DMS 273 (cell line): ENCODE results near the gene C1orf198.

Experiments used
- DNase-seq: peaks from one replicate; lab custom pipeline; 2025; ENCODE audit not compliant: unreplicated experiment; lab: John Stamatoyannopoulos, UW

C1orf198 gene

GRCh38 chr1:230812568-230812967 lies 55.8 kb downstream of the C1orf198 start:
- no peak for DNase-seq

- DNase-seq: no peak
Measured at GRCh38 chr1:230809256-230809990, 58.9 kb downstream of the C1orf198 start.

DNA sequence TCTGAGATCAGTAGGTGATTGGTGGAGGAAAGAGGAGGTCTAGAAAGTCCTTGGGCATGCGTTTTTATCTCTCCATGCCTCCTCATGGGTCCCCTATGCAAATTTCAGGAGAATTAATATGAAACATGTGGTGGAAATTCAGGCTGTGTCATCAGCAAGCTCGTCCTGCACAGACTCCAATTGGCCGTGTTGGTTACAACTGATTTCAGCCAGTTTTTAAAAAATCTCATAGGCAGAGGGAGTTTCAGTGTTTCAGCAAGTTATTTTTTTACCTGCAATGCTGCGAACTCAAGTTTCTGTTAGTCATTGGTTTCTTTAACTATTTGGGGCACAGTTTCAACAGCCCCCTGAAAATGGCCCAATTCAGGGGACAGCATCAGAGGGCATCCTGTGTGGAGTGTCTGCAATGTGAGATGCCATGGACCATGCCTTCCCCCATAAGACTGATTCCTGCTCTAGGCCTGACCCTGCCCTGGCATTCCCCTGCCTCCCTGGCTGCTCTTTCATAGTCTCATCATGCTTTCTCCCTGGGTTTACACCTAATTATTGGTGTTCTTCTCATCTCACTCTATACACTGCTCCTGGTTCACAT lies 59.9 kb downstream of the C1orf198 start:
- no peak for DNase-seq

GRCh38 chr1:230807561-230808280 lies 60.6 kb downstream of the C1orf198 start:
- no peak for DNase-seq

- DNase-seq: no peak
Measured at GRCh38 chr1:230807029-230807428, 61.3 kb downstream of the C1orf198 start.

- no peak for DNase-seq
Measured at GRCh38 chr1:230806552-230806951, 61.8 kb downstream of the C1orf198 start.

GRCh38 chr1:230804396-230804795 lies 63.9 kb downstream of the C1orf198 start:
- DNase-seq: no peak

GRCh38 chr1:230800891-230801840 lies 67.2 kb downstream of the C1orf198 start:
- no peak for DNase-seq

GRCh38 chr1:230798491-230798890 lies 69.8 kb downstream of the C1orf198 start:
- no peak for DNase-seq

DNA sequence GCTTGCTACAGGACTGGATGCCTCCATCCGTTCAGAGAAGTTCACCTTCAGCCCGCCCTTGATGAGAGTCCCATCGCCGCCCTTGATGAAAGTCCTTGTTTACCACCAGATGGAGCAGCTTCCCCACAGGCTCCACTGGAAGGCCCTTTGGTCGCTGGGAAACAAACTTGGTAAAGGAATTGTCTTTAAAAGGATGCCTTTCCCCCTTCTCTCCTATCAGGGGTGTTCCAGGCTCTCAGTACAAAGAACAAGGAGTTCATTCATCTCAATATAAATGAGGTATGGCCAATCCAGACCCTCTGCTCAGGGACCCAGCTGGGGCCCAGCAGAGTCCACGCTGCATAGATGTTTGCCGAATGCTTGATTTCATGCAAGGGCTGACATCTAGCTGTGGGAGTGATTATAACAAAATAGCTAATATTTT lies 70.4 kb downstream of the C1orf198 start:
- peak; percentile 83 for DNase-seq

GRCh38 chr1:230797376-230797920 lies 70.9 kb downstream of the C1orf198 start:
- DNase-seq: no peak

DNA sequence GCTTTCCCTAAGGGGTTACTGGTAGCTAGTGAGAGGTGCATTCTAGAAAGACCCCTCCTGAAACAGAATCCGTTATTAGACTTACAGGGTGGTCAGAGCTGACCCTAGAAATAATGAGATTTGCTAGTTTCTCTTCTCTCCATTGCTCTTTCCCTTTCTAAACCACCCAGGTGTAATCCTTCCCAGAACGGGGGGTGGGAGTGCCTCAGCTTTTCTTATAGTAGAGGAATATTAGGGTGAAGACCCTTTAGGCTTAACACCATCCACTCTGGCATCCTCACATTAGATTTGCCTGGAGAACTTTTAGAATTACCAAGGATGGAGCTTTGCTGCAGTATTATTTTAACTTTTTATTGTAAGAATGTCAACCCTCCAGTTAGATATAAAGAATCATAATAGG lies 71.7 kb downstream of the C1orf198 start:
- no peak for DNase-seq

DNA sequence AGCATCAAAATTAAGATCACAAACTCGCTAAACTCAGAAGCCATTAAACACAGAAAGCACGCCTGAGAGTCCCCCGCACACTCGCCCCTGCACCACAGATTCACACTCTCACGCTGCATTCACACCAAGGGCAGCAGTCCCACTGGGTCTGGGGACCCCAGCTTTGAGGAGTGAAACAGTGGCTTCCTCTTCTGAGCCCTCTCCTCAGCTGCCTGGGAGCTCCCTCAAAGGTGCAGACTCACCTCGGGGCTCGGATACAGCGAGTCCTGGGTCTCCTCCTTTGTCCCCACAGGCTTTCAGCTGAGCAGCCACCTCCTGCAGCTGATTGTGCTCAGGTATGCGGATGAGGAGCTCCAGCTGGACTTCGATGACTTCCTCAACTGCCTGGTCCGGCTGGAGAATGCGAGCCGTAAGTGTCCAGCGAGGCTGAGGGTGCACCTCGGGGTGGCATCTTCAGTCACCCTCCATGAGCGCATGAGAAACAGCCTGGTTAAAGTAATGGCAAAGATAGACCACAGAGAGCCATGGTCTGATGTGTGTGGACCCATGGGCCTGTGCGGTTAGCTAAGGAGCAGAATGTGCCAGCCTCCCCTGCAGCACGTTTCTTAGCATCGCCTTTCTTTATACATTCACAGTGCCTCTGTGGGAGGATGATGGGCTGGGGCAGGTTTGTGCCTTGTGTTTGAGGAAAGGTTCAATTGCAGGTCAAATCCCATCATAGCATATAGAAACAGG lies 73.3 kb downstream of the C1orf198 start:
- DNase-seq: no peak

- DNase-seq: peak; percentile 89
Measured at GRCh38 chr1:230794431-230794830, 73.9 kb downstream of the C1orf198 start.

- no peak for DNase-seq
Measured at GRCh38 chr1:230793463-230793745, 74.9 kb downstream of the C1orf198 start.

GRCh38 chr1:230792691-230793462 lies 75.4 kb downstream of the C1orf198 start:
- peak; percentile 49 for DNase-seq

DNA sequence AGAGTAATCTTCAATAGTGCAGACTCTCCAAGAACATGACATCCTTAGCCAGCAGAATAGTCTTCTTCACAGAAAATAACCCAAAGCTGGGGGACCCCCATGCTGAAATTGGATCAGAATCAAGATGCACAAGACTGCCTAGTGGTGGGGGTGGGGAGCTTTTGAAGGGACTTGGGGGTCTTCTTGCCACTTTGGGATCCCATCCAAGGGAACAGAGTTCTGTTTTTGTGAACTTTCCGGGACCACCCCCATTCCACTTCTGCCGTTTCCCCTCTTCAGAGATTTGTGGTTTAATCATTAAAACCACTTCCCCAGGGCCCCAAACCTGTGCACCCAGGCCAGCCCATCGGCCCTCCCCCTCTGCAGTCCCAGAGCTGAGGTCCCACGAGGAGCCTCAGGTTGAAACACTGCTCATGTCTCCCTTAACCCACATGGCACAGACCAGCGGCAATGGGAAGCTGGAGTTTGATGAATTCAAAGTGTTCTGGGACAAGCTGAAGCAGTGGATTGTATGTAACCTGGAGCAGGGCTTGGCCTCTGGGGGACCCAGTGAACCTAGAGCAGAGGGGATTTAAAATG lies 76.2 kb downstream of the C1orf198 start:
- no peak for DNase-seq

- DNase-seq: no peak
Measured at GRCh38 chr1:230790026-230790425, 78.3 kb downstream of the C1orf198 start.
